HepG2 (cell line): ENCODE measurements around the gene PLSCR4. TPM values are rescaled to one million over a fixed set of nuclear protein-coding genes. Genes with fewer than 3 reads are reported as not detected.
A peak's percentile ranks its signal among the peaks of the same experiment; 100 is the strongest.

ENCODE experiments used
- ATAC-seq: fragments of 200-7000 bp; cut with Tn5 transposase; 3 replicates; pipeline ENCODE4 v1.9.1; 2020; ENCODE audit warnings: mild to moderate bottlenecking, moderate library complexity
- BruUV-seq: library from RNA; stranded (reverse); fragments of 400-500 nt; replicated peaks from 2 replicates; lab custom pipeline; 2021; lab: Mats Ljungman, UMichigan
- CTCF ChIA-PET: fragments of 300-600 bp; formaldehyde crosslinking; extraction: SDS; loops from one replicate; lab custom pipeline; 2021; ENCODE audit warnings: low total read pairs, inconsistent platforms, low intra/inter-chr PET ratio; lab: Yijun Ruan, JAX
- POLR2A ChIA-PET: fragments of 350-600 bp; sonication (Branson Sonifier 250); formaldehyde crosslinking; loops from one replicate; lab custom pipeline; 2020; ENCODE audit warnings: antibody characterized with exemption, inconsistent platforms; lab: Yijun Ruan, JAX
- DNase-seq: peaks from one replicate; pipeline ENCODE4 v3.0.0-alpha.2; 2015; ENCODE audit warnings: low spot score
- FAIRE-seq: peaks from 3 replicates; lab custom pipeline; 2011; peaks lifted over from hg19 to GRCh38; lab: Jason Lieb, UNC
- H2AFZ ChIP-seq: one replicate; pipeline ENCODE4 v1.6.1; 2011; ENCODE audit warnings: low read length, inconsistent platforms
- H3K27ac ChIP-seq: fragments of 300-600 bp; 3 replicates; pipeline ENCODE4 v1.8.0; 2011; ENCODE audit warnings: mixed run types, mild to moderate bottlenecking, mixed read lengths, low read length, inconsistent platforms; ENCODE audit not compliant: insufficient read depth; ENCODE audit errors: extremely low read length
- H3K27me3 ChIP-seq, 2 experiments: fragments of 200-600 bp in 1 of 2; 2 replicates in 1 of 2; 3 replicates in 1 of 2; pipeline versions ENCODE4 v1.6.0 to v1.8.0; 2011; ENCODE audit warnings: low read length in 2 of 2, mild to moderate bottlenecking in 2 of 2, moderate library complexity in 2 of 2, inconsistent platforms in 1 of 2; ENCODE audit not compliant: insufficient read depth in 2 of 2, control insufficient read depth in 1 of 2
- H3K36me3 ChIP-seq, 2 experiments: fragments of 200-600 bp in 1 of 2; replicated peaks in 1 of 2; 2 replicates in 1 of 2; 3 replicates in 1 of 2; pipeline versions ENCODE4 v1.5.1 to v1.8.0; 2011; ENCODE audit warnings: low read length in 2 of 2, inconsistent platforms in 1 of 2; ENCODE audit not compliant: insufficient read depth in 2 of 2, control insufficient read depth in 1 of 2
- H3K4me1 ChIP-seq: 2 replicates; pipeline ENCODE4 v1.5.1; 2012; ENCODE audit warnings: low read length, inconsistent platforms; ENCODE audit not compliant: insufficient read depth
- H3K4me2 ChIP-seq: 2 replicates; pipeline ENCODE4 v1.6.0; 2011; ENCODE audit warnings: low read depth, low read length, inconsistent platforms
- H3K4me3 ChIP-seq, 3 experiments: fragments of 200-600 bp in 1 of 3; sonication (generic), shearing (Covaris generic) in 1 of 3; replicated peaks in 1 of 3; 2 replicates each; pipeline ENCODE4 v1.5.1; 2011 to 2016; ENCODE audit warnings: low read length in 3 of 3, inconsistent platforms in 2 of 3, low read depth in 2 of 3, mild to moderate bottlenecking in 2 of 3, control low read depth in 1 of 3, mixed read lengths in 1 of 3; ENCODE audit not compliant: insufficient read depth in 1 of 3
- H3K79me2 ChIP-seq: one replicate; pipeline ENCODE4 v1.6.1; 2011; ENCODE audit warnings: low read length, inconsistent platforms; ENCODE audit not compliant: insufficient read depth
- H3K9ac ChIP-seq: 2 replicates; pipeline ENCODE4 v1.6.0; 2011; ENCODE audit warnings: mild to moderate bottlenecking, low read depth, low read length, inconsistent platforms; ENCODE audit not compliant: insufficient read depth
- H3K9me3 ChIP-seq: 2 replicates; pipeline ENCODE4 v1.5.1; 2012; ENCODE audit warnings: mild to moderate bottlenecking, low read length
- H4K20me1 ChIP-seq: 2 replicates; pipeline ENCODE4 v1.6.0; 2011; ENCODE audit warnings: inconsistent platforms, mild to moderate bottlenecking, low read length, moderate library complexity; ENCODE audit not compliant: insufficient read depth
- ADNP ChIP-seq: sonication (generic); formaldehyde crosslinking; IDR thresholded peaks from 2 replicates; pipeline ENCODE4 v1.4.0; 2020; ENCODE audit warnings: missing genetic modification reagents
- HOXA5 ChIP-seq: sonication (generic); formaldehyde crosslinking; IDR thresholded peaks from 2 replicates; pipeline ENCODE4 v1.4.0; 2020; ENCODE audit warnings: missing genetic modification reagents
- KAT8 ChIP-seq: IDR thresholded peaks from 2 replicates; pipeline ENCODE4 v1.6.1; 2016; ENCODE audit warnings: missing genetic modification reagents, missing compliant biosample characterization
- KMT2A ChIP-seq: sonication (generic); formaldehyde crosslinking; IDR thresholded peaks from 2 replicates; pipeline ENCODE4 v1.4.0; 2020; ENCODE audit warnings: missing genetic modification reagents
- MED8 ChIP-seq: sonication (generic); formaldehyde crosslinking; IDR thresholded peaks from 2 replicates; pipeline ENCODE4 v1.8.1; 2023; ENCODE audit warnings: mild to moderate bottlenecking, missing genetic modification reagents; ENCODE audit not compliant: insufficient replicate concordance
- MXD4 ChIP-seq: IDR thresholded peaks from 2 replicates; pipeline ENCODE4 v1.6.1; 2016; ENCODE audit warnings: mild to moderate bottlenecking, missing biosample characterization, missing genetic modification reagents
- NCOA2 ChIP-seq: sonication (generic); formaldehyde crosslinking; IDR thresholded peaks from 2 replicates; pipeline ENCODE4 v1.8.0; 2022; ENCODE audit warnings: inconsistent platforms
- POLR2AphosphoS2 ChIP-seq: IDR thresholded peaks from 2 replicates; pipeline ENCODE4 v1.6.1; 2011; ENCODE audit warnings: low read depth, low read length, improper control_type of control experiment
- SETDB1 ChIP-seq: sonication (generic); formaldehyde crosslinking; IDR thresholded peaks from 2 replicates; pipeline ENCODE4 v1.5.1; 2020; ENCODE audit warnings: missing genetic modification reagents, mild to moderate bottlenecking, borderline replicate concordance
- SMYD3 ChIP-seq: sonication (generic); formaldehyde crosslinking; IDR thresholded peaks from 2 replicates; pipeline ENCODE4 v1.8.1; 2023; ENCODE audit warnings: mild to moderate bottlenecking, missing genetic modification reagents
- SRSF1 ChIP-seq: fragments of 200-400 bp; formaldehyde crosslinking; optimal IDR thresholded peaks from 2 replicates; pipeline ENCODE3; 2017; ENCODE audit warnings: mild to moderate bottlenecking, low read depth, low read length, moderate library complexity
- TCF12 ChIP-seq, 2 experiments: fragments of 450-650 bp in 1 of 2; sonication (generic) in 1 of 2; formaldehyde crosslinking in 1 of 2; IDR thresholded peaks; 2 replicates each; pipeline versions ENCODE4 v1.6.1 to v1.8.0; 2017 to 2022; ENCODE audit warnings: antibody characterized with exemption in 1 of 2, mild to moderate bottlenecking in 1 of 2, missing genetic modification reagents in 1 of 2, moderate library complexity in 1 of 2
- U2AF2 ChIP-seq: fragments of 200-400 bp; formaldehyde crosslinking; IDR thresholded peaks from 2 replicates; pipeline ENCODE4 v1.6.1; 2017; ENCODE audit warnings: low read depth, mild to moderate bottlenecking, low read length
- ZBTB42 ChIP-seq: sonication (generic); formaldehyde crosslinking; IDR thresholded peaks from 2 replicates; pipeline ENCODE4 v1.5.0; 2020; ENCODE audit warnings: mild to moderate bottlenecking, missing genetic modification reagents
- ZKSCAN5 ChIP-seq: sonication (generic); formaldehyde crosslinking; IDR thresholded peaks from 2 replicates; pipeline ENCODE4 v1.5.1; 2020; ENCODE audit warnings: mild to moderate bottlenecking, missing genetic modification reagents
- ZNF343 ChIP-seq: sonication (generic); formaldehyde crosslinking; IDR thresholded peaks from 2 replicates; pipeline ENCODE4 v1.4.0; 2020; ENCODE audit warnings: mild to moderate bottlenecking, missing genetic modification reagents
- ZNF484 ChIP-seq: sonication (generic); formaldehyde crosslinking; IDR thresholded peaks from 2 replicates; pipeline ENCODE4 v1.5.1; 2020; ENCODE audit warnings: mild to moderate bottlenecking, low read depth, missing genetic modification reagents, borderline replicate concordance
- ZNF674 ChIP-seq: sonication (generic); formaldehyde crosslinking; IDR thresholded peaks from 2 replicates; pipeline ENCODE4 v1.5.0; 2020; ENCODE audit warnings: low read depth, mild to moderate bottlenecking, missing genetic modification reagents
- ZNF772 ChIP-seq: sonication (generic); formaldehyde crosslinking; IDR thresholded peaks from 2 replicates; pipeline ENCODE4 v1.5.0; 2020; ENCODE audit warnings: mild to moderate bottlenecking, missing genetic modification reagents
- ZNF776 ChIP-seq: sonication (generic); formaldehyde crosslinking; IDR thresholded peaks from 2 replicates; pipeline ENCODE4 v1.4.0; 2020; ENCODE audit warnings: mild to moderate bottlenecking, missing genetic modification reagents
- ZNF790 ChIP-seq: sonication (generic); formaldehyde crosslinking; IDR thresholded peaks from 2 replicates; pipeline ENCODE4 v1.8.0; 2022; ENCODE audit warnings: missing genetic modification reagents, mild to moderate bottlenecking, borderline replicate concordance
- ZNF878 ChIP-seq: sonication (generic); formaldehyde crosslinking; IDR thresholded peaks from 2 replicates; pipeline ENCODE4 v1.8.1; 2023; ENCODE audit warnings: mild to moderate bottlenecking, missing genetic modification reagents, moderate library complexity
- WGBS: methylation state at CpG from one replicate; pipeline ENCODE4 v1.1.6; 2017; ENCODE audit warnings: low lambda C conversion rate; 5-methylcytosine and 5-hydroxymethylcytosine counted together
- in situ Hi-C: cut with HindIII; loops from 2 replicates; pipeline ENCODE4 v1.10.0; 2017; ENCODE audit warnings: low pct_unique_long_range_greater_than_20kb; ENCODE audit not compliant: extremely low pct_ligation_motif_present
- intact Hi-C: fragments of 100-400 bp; cut with micrococcal nuclease; formaldehyde crosslinking; loops from one replicate; pipeline ENCODE4 v1.10.0; 2022; ENCODE audit not compliant: unreplicated experiment
- polyA plus RNA-seq, 8 experiments: library from polyadenylated mRNA; depleted of rRNA in 3 of 8; stranded (reverse) in 7 of 8; unstranded in 1 of 8; fragments of >200 nt; fragmentation: Illumina TruSeq in 4 of 8; extraction: Trizol in 4 of 8; gene quantifications; 2 replicates each; pipeline versions ENCODE4 v1.2.1 to v1.2.3, GENCODE V29; 2011 to 2016; ENCODE audit warnings: low read depth in 4 of 8, missing spikeins in 1 of 8, mixed read lengths in 1 of 8; ENCODE audit not compliant: insufficient read depth in 1 of 8
- total RNA-seq, 5 experiments: library from RNA; depleted of rRNA; stranded (reverse); fragments of >200 nt; fragmentation: Illumina TruSeq; extraction: Trizol; gene quantifications; 2 replicates each; pipeline ENCODE4 v1.2.3, GENCODE V29; 2016; ENCODE audit warnings: low read depth in 1 of 5
- TF ChIP-seq, protein P1 (sequence below): sonication (generic); formaldehyde crosslinking; IDR thresholded peaks from 2 replicates; pipeline ENCODE4 v1.9.0; 2022; ENCODE audit warnings: low read depth, missing genetic modification reagents
- TF ChIP-seq, protein P2 (sequence below): IDR thresholded peaks from 2 replicates; pipeline ENCODE4 v1.6.1; 2016; ENCODE audit warnings: missing genetic modification reagents, missing compliant biosample characterization

The PLSCR4 gene
- total and polyA plus RNA-seq, 2 of the 13 experiments (the other 11 are each of a cell fraction or from before 2014, with no cell fraction given) = 1.5 to 59.0 TPM

DNA sequence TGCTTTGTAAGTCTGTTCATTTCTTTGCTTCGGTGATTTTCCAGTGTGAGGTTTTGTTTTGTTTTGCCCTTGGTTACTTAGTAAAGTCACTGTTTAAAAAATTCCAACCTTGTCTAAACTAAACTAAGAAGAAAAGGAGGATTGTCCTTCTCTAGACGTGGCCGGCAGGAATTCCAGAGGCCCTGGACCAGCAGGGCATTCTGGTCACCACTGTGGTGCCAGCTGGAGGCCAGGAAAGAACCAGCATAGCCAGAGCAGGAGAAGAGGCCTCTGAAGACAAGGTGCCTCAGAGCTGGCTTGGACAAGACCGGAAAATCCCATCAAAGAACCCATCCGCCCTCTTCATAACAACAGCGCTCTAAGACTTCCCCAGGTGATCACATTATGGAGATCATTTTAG, 98.1 kb downstream of the PLSCR4 start:
- Histone ChIP-seq H3K79me2 (peaks cover 98% of the 10 kb centered on the region), H3K27me3 (no peaks in the 10 kb centered on the region), H3K4me1 (peaks cover 93% of the 10 kb centered on the region), H3K27ac (peak overlapping the region; percentile 85), H4K20me1 (peaks cover 92% of the 10 kb centered on the region), H3K36me3 (peaks cover 6 to 10% of the 10 kb centered on the region in 2 experiments), H2AFZ (no peak overlapping the region), H3K9ac (peak overlapping the region; percentile 53), H3K4me2 (peak overlapping the region; percentile 87), H3K4me3 (peak overlapping the region in 2 of 3 experiments; percentile 38 to 43; a peak in 4 of 6 replicates), H3K9me3 (no peaks in the 10 kb centered on the region)
- DNase-seq = peak; percentile 67
- POLR2A ChIA-PET = interaction anchor here (0.6 kb wide), 1 partner anchor 8 kb away, joined by 3 read pairs; the partner anchor contains the start of gene PLOD2
- CTCF ChIA-PET = no interaction called here
- intact Hi-C loops (loop anchor here (1.0 to 10.0 kb wide), 2 partner anchors 8 to 1212 kb away; partner anchors contain the start of gene PLOD2), in situ Hi-C loops (no loop called here)
- ATAC-seq = peak; percentile 87
- no TSS peak for BruUV-seq
- 29% methylated on average over 6 of the region's 6 CpGs for WGBS
- FAIRE-seq = no peak
- TF ChIP-seq HOXA5 (CRISPR knock-in tag) (0 out of 2 replicates have a peak, but pooled peaks have one; percentile 24), ZNF878 (CRISPR knock-in tag) (no peak), KAT8 (CRISPR knock-in tag) (no peak), NCOA2 (CRISPR knock-in tag) (peak; percentile 60), ZNF772 (CRISPR knock-in tag) (no peak), ZBTB42 (no peak), KMT2A (CRISPR knock-in tag) (no peak), SRSF1 (no peak), MED8 (CRISPR knock-in tag) (no peak), ZNF484 (CRISPR knock-in tag) (no peak), U2AF2 (no peak), MXD4 (CRISPR knock-in tag) (no peak), ZNF790 (CRISPR knock-in tag) (no peak), ZNF776 (CRISPR knock-in tag) (no peak), SMYD3 (CRISPR knock-in tag) (no peak), TCF12 (IDR thresholded peaks at IDR 0.05) (no peak), TCF12 (CRISPR knock-in tag; IDR thresholded peaks at IDR 0.05) (no peak), POLR2AphosphoS2 (no peak), ZNF674 (CRISPR knock-in tag) (no peak), ZNF343 (CRISPR knock-in tag) (no peak), ZKSCAN5 (CRISPR knock-in tag) (no peak), SETDB1 (CRISPR knock-in tag) (no peak), ADNP (CRISPR knock-in tag) (no peak)
- TF ChIP-seq, protein P1, sequence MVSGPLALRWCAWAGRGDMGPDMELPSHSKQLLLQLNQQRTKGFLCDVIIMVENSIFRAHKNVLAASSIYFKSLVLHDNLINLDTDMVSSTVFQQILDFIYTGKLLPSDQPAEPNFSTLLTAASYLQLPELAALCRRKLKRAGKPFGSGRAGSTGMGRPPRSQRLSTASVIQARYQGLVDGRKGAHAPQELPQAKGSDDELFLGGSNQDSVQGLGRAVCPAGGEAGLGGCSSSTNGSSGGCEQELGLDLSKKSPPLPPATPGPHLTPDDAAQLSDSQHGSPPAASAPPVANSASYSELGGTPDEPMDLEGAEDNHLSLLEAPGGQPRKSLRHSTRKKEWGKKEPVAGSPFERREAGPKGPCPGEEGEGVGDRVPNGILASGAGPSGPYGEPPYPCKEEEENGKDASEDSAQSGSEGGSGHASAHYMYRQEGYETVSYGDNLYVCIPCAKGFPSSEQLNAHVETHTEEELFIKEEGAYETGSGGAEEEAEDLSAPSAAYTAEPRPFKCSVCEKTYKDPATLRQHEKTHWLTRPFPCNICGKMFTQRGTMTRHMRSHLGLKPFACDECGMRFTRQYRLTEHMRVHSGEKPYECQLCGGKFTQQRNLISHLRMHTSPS (CRISPR knock-in tag) = 0 out of 2 replicates have a peak, but pooled peaks have one; percentile 38
- TF ChIP-seq, protein P2, sequence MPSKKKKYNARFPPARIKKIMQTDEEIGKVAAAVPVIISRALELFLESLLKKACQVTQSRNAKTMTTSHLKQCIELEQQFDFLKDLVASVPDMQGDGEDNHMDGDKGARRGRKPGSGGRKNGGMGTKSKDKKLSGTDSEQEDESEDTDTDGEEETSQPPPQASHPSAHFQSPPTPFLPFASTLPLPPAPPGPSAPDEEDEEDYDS = no peak
